Thyroid gland (tissue), 4 donors: ENCODE data around the gene PPP2R5C.
"Not testable (repeated sequence)": the region's sequence is repeated elsewhere in the genome, so short reads cannot be mapped to it uniquely, and the experiment has no call there.

Experiments
- POLR2A ChIP-seq, 2 donors: fragments of 450-650 bp; IDR thresholded peaks; one replicate each; pipeline ENCODE4 v1.6.1; 2017; ENCODE audit warnings: antibody characterized with exemption in 2 of 2, mild to moderate bottlenecking in 2 of 2, moderate library complexity in 1 of 2
- TF ChIP-seq, protein P1 (sequence below), 6 experiments: fragments of 200-600 bp in 3 of 6; fragments of 450-650 bp in 3 of 6; sonication (generic) in 3 of 6; IDR thresholded peaks; one replicate each; pipeline ENCODE4 v1.5.1; 2016 to 2019; ENCODE audit warnings: antibody characterized with exemption in 6 of 6, mild to moderate bottlenecking in 2 of 6, inconsistent platforms in 1 of 6, moderate library complexity in 1 of 6

DNA sequence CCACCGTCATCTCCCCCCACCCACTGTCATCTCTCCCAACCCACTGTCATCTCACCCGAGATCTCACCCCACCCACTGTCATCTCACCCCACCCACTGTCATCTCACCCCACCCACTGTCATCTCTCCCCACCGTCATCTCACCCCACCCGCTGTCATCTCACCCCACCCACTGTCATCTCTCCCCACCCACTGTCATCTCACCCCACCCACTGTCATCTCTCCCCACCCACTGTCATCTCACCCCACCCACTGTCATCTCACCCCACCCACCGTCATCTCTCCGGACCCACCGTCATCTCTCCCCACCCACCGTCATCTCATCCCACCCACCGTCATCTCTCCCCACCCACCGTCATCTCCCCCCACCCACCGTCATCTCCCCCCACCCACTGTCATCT, 48.4 kb upstream of the PPP2R5C start:
- TF ChIP-seq, protein P1, sequence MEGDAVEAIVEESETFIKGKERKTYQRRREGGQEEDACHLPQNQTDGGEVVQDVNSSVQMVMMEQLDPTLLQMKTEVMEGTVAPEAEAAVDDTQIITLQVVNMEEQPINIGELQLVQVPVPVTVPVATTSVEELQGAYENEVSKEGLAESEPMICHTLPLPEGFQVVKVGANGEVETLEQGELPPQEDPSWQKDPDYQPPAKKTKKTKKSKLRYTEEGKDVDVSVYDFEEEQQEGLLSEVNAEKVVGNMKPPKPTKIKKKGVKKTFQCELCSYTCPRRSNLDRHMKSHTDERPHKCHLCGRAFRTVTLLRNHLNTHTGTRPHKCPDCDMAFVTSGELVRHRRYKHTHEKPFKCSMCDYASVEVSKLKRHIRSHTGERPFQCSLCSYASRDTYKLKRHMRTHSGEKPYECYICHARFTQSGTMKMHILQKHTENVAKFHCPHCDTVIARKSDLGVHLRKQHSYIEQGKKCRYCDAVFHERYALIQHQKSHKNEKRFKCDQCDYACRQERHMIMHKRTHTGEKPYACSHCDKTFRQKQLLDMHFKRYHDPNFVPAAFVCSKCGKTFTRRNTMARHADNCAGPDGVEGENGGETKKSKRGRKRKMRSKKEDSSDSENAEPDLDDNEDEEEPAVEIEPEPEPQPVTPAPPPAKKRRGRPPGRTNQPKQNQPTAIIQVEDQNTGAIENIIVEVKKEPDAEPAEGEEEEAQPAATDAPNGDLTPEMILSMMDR (IDR thresholded peaks at IDR 0.05), result not testable (repeated sequence)
- not testable (repeated sequence) for TF ChIP-seq POLR2A (IDR thresholded peaks at IDR 0.05)
